Pancreas (tissue), 10 donors: ENCODE measurements around the gene IRF1. TPM values are rescaled to one million over a fixed set of nuclear protein-coding genes. Genes with fewer than 3 reads are reported as not detected.

Experiments
- ATAC-seq, 4 donors: fragments of 200-7000 bp; cut with Tn5 transposase; one replicate each; pipeline versions ENCODE4 v1.8.0 to v1.9.1; 2020; ENCODE audit warnings: mild to moderate bottlenecking in 4 of 4, moderate library complexity in 4 of 4
- DNase-seq, 6 donors: peaks; one replicate each; pipeline ENCODE4 v3.0.0-alpha.2; 2020
- FAIRE-seq: peaks from 2 replicates; lab custom pipeline; 2012; peaks lifted over from hg19 to GRCh38; lab: Jason Lieb, UNC
- H3K27ac ChIP-seq, 4 donors: fragments of 200-600 bp; sonication (generic); 1 replicate in 3 of 4; 2 replicates in 1 of 4; pipeline versions ENCODE4 v1.5.0 to v1.8.0; 2020
- H3K27me3 ChIP-seq, 4 donors: fragments of 200-600 bp; one replicate each; pipeline ENCODE4 v1.8.0; 2021
- H3K36me3 ChIP-seq, 3 donors: fragments of 200-600 bp; sonication (generic) in 1 of 3; one replicate each; pipeline versions ENCODE4 v1.5.0 to v1.8.0; 2020 to 2021
- H3K4me1 ChIP-seq, 3 donors: fragments of 200-600 bp; one replicate each; pipeline ENCODE4 v1.8.0; 2021
- H3K4me3 ChIP-seq, 4 donors: fragments of 200-600 bp; sonication (generic) in 2 of 4; one replicate each; pipeline versions ENCODE4 v1.5.0 to v1.8.0; 2020 to 2021
- H3K9me3 ChIP-seq, 4 donors: fragments of 200-600 bp; one replicate each; pipeline ENCODE4 v1.8.0; 2021
- WGBS, 2 donors: extraction: QIAGEN DNeasy Blood & Tissue Kit; methylation state at CpG; one replicate each; pipeline ENCODE4 v1.1.7; 2013; 5-methylcytosine and 5-hydroxymethylcytosine counted together
- intact Hi-C, 3 donors: fragments of 100-400 bp; cut with DNase I; formaldehyde crosslinking; loops; one replicate each; pipeline versions ENCODE4 v1.11.1 to v1.14.2; 2022
- polyA plus RNA-seq, 2 donors: library from polyadenylated mRNA; stranded (reverse); fragments of 200-250 nt; gene quantifications; one replicate each; pipeline ENCODE4 v1.2.3, GENCODE V29; 2013
- total RNA-seq, 6 donors: library from RNA; stranded (reverse); fragmentation: NEBNext Ultra II Directional in 4 of 6; extraction: Animal tissue kit (Norgen Biotek cat#: 25700) in 4 of 6; gene quantifications; one replicate each; pipeline versions ENCODE4 v1.2.1 to v1.2.4, GENCODE V29; 2021 to 2023
- TF ChIP-seq, protein P1 (sequence below), 4 donors: fragments of 200-600 bp; sonication (generic) in 3 of 4; IDR thresholded peaks; one replicate each; pipeline versions ENCODE4 v1.5.0 to v1.8.0; 2021; ENCODE audit warnings: antibody characterized with exemption in 4 of 4
- donor health status: healthy with polysubstance abuse.
- donor health status: DM: no; HTN: no; CAD: no; lungs with moderate emphysema.
- donor health status: DM: no; HTN: no; CAD: no.
- donor health status: control.
- donor health status: control.
- donor health status: Bipolar disorder and iron deficiency.
- donor health status: DM: yes; HTN: yes; CAD: no.
- donor health status: DM: no; HTN: no; CAD: no.
- donor health status: DM: no; HTN: no; CAD: no.
- donor health status: DM: yes; HTN: yes; CAD: no.

Gene IRF1
- total and polyA plus RNA-seq, 8 donors: 7.0 to 30.8 (median 11.1) TPM

DNA sequence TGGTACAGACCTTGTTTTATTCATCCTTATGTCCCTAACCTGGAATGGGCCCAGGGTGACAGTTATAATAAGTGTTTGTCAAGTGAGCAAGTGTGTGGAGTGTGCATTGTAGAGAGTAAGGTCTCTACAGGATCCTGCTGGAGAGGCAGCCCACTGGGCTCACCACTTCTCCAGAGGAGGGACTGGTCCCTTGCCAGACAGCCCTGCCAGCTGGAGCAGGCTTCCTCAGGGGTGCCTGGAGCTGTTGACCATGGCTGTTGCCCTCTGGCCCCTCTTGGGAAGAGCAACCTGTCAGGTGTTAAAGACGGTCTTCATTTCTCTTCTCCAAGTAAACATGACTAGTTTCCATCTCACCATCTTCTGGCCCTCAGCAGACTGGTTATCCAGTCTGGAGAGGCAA is 20.0 kb downstream of the IRF1 start:
- no peaks in the 10 kb centered on the region for H3K27me3 ChIP-seq
- H3K36me3 ChIP-seq: no peaks in the 10 kb centered on the region
- TF ChIP-seq, protein P1, sequence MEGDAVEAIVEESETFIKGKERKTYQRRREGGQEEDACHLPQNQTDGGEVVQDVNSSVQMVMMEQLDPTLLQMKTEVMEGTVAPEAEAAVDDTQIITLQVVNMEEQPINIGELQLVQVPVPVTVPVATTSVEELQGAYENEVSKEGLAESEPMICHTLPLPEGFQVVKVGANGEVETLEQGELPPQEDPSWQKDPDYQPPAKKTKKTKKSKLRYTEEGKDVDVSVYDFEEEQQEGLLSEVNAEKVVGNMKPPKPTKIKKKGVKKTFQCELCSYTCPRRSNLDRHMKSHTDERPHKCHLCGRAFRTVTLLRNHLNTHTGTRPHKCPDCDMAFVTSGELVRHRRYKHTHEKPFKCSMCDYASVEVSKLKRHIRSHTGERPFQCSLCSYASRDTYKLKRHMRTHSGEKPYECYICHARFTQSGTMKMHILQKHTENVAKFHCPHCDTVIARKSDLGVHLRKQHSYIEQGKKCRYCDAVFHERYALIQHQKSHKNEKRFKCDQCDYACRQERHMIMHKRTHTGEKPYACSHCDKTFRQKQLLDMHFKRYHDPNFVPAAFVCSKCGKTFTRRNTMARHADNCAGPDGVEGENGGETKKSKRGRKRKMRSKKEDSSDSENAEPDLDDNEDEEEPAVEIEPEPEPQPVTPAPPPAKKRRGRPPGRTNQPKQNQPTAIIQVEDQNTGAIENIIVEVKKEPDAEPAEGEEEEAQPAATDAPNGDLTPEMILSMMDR (IDR thresholded peaks at IDR 0.05): no peak
- ATAC-seq (no peak), DNase-seq (peak in 1 of 6 donors; percentile 44), FAIRE-seq (no peak)
- no peaks in the 10 kb centered on the region for H3K9me3 ChIP-seq
- peaks cover 2 to 22% (median 7%) of the 10 kb centered on the region in 3 donors for H3K4me1 ChIP-seq
- WGBS, 2 donors: 75 to 76% methylated on average over 1 of the region's 1 CpG
- no peak overlapping the region for H3K4me3 ChIP-seq
- H3K27ac ChIP-seq: no peak overlapping the region
- intact Hi-C loops: no loop called here

DNA sequence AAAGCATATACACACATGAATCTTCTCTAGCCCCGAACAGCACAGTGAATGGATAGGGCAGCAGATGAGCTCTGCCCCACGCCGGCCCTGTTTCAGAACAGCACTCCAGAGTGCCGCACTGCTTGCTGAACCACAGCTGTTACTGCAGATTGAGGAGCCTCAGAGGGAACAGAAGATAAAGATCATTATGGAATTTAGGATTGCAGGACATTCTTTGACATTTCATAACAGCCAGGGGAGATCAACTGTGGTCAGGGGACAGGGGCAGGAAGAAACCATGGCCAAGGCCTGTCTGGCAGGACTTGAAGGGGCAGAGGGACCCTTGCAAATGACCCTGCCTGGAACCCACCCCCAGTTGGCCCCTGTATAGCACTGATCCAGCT is 20.6 kb downstream of the IRF1 start:
- 90 to 100% methylated on average over 4 of the region's 4 CpGs for WGBS, 2 donors
- H3K9me3 ChIP-seq: no peaks in the 10 kb centered on the region
- peak in 1 of 6 donors; percentile 27 for DNase-seq
- H3K4me3 ChIP-seq: no peak overlapping the region
- no peaks in the 10 kb centered on the region for H3K36me3 ChIP-seq
- intact Hi-C loops: no loop called here
- H3K27ac ChIP-seq: no peak overlapping the region
- H3K27me3 ChIP-seq: no peaks in the 10 kb centered on the region
- FAIRE-seq: no peak
- peaks cover 0 to 16% (median 2%) of the 10 kb centered on the region in 3 donors for H3K4me1 ChIP-seq
- ATAC-seq: no peak
- TF ChIP-seq, protein P1 (IDR thresholded peaks at IDR 0.05): no peak

DNA sequence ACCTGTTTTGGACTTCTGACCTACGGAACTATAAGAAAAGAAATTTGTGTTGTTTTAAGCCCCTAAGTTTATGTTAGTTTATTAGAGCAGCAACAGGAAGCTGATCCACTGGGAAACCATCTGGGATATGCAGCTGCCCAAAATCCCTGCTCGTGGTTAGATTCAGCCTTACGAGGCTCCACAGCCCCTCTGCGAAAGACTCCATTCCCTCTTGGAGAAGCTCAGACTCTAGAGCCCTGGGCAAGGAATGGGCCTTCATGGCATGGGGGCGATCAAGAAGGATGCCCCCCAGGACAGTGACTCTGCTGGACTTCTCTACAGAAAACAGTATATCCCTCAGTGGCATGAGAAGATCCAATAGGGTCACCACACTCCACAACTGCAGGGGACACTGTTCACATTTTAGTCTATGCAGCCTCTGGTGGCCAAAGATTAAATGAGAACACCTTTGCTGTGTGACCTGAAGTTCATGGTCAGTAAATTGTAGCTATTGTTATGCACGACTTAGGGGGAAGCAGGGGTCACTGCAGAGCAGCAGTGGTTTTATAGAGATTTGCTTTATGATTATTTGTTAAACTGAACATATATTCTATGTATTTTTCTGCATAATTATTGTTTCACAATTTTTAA is 21.1 kb downstream of the IRF1 start:
- ATAC-seq: no peak
- Histone ChIP-seq H3K27ac (no peak overlapping the region), H3K4me3 (no peak overlapping the region), H3K9me3 (no peaks in the 10 kb centered on the region), H3K36me3 (no peaks in the 10 kb centered on the region), H3K27me3 (no peaks in the 10 kb centered on the region), H3K4me1 (peaks cover 0 to 11% (median 0%) of the 10 kb centered on the region in 3 donors)
- no peak for DNase-seq
- WGBS, 2 donors: 87 to 89% methylated on average over 6 of the region's 6 CpGs
- FAIRE-seq: no peak
- intact Hi-C loops: no loop called here
- TF ChIP-seq, protein P1 (IDR thresholded peaks at IDR 0.05): no peak

DNA sequence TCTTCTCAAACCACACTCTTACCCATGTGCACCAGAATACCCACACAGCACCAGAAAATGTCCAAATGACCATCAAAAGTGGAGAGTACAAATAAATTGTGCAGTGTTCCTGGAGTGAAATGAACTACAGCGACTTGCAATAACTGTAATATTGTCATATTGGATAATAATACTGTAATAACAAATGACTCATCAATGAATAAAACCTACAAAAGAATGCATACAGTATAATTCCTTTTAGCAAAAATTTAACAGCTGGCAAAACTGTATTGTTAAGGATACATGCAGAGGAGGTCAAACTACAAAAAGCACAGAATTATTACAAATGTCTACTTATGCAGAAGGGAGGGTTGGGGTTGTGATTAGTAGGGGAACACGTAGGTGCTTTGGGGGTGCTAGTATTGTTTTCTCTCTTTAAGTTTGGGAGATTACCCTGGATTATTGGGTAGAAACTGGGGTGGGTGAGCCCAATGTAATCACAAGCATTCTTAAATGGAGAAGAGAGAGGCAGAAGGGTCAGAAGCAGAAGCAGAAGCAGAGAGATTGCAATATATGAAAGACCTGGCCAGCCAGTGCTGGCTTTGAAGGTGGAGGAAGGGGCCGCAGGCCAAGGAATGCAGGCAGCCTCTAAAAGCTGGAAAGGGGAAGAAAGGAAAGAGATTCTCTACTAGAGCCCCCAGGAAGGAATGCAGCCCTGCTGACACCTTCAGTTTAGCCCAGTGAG is 21.8 kb downstream of the IRF1 start:
- no peaks in the 10 kb centered on the region for H3K36me3 ChIP-seq
- H3K27ac ChIP-seq: no peak overlapping the region
- intact Hi-C loops: no loop called here

More for the DNA sequence above, 21.8 kb downstream of the IRF1 start:
- FAIRE-seq: no peak
- Histone ChIP-seq H3K27me3 (no peaks in the 10 kb centered on the region), H3K4me3 (no peak overlapping the region), H3K9me3 (no peaks in the 10 kb centered on the region), H3K4me1 (peaks cover 0 to 16% (median 0%) of the 10 kb centered on the region in 3 donors)
- ATAC-seq: no peak
- 96 to 100% methylated on average over 3 of the region's 3 CpGs for WGBS, 2 donors
- no peak for DNase-seq
- TF ChIP-seq, protein P1 (IDR thresholded peaks at IDR 0.05): no peak
